ENCODE results near the gene SH3GL1. TPM values are rescaled to one million over a fixed set of nuclear protein-coding genes. Genes with fewer than 3 reads are reported as not detected.

The SH3GL1 gene
- total RNA-seq, 1 donor, result 26.6 TPM

GRCh38 chr19:4378886-4379285 lies 21.5 kb downstream of the SH3GL1 start:
- Histone ChIP-seq H3K27me3 (ENCODE audit: insufficient read depth, low read length) (no peaks in the 10 kb centered on the region), H3K4me3 (ENCODE audit: low read length) (no peak overlapping the region), H3K4me1 (ENCODE audit: insufficient read depth, low read length) (peaks cover 71% of the 10 kb centered on the region), H3K9me3 (ENCODE audit: low read depth, low read length) (no peaks in the 10 kb centered on the region)

GRCh38 chr19:4376991-4377781 lies 23.2 kb downstream of the SH3GL1 start:
- H3K4me1 ChIP-seq (ENCODE audit: insufficient read depth, low read length), result peaks cover 87% of the 10 kb centered on the region
- no peak overlapping the region for H3K4me3 ChIP-seq (ENCODE audit: low read length)
- no peaks in the 10 kb centered on the region for H3K27me3 ChIP-seq (ENCODE audit: insufficient read depth, low read length)
- no peaks in the 10 kb centered on the region for H3K9me3 ChIP-seq (ENCODE audit: low read depth, low read length)

GRCh38 chr19:4376671-4376990 lies 23.7 kb downstream of the SH3GL1 start:
- no peak overlapping the region for H3K4me3 ChIP-seq (ENCODE audit: low read length)
- peaks cover 90% of the 10 kb centered on the region for H3K4me1 ChIP-seq (ENCODE audit: insufficient read depth, low read length)
- no peaks in the 10 kb centered on the region for H3K9me3 ChIP-seq (ENCODE audit: low read depth, low read length)
- no peaks in the 10 kb centered on the region for H3K27me3 ChIP-seq (ENCODE audit: insufficient read depth, low read length)

GRCh38 chr19:4376028-4376670 lies 24.2 kb downstream of the SH3GL1 start:
- Histone ChIP-seq H3K27me3 (ENCODE audit: insufficient read depth, low read length) (no peaks in the 10 kb centered on the region), H3K4me3 (ENCODE audit: low read length) (no peak overlapping the region), H3K4me1 (ENCODE audit: insufficient read depth, low read length) (peaks cover 93% of the 10 kb centered on the region), H3K9me3 (ENCODE audit: low read depth, low read length) (no peaks in the 10 kb centered on the region)

GRCh38 chr19:4375164-4376027 lies 25.0 kb downstream of the SH3GL1 start:
- Histone ChIP-seq H3K4me3 (ENCODE audit: low read length) (no peak overlapping the region), H3K4me1 (ENCODE audit: insufficient read depth, low read length) (peaks cover 93% of the 10 kb centered on the region), H3K9me3 (ENCODE audit: low read depth, low read length) (no peaks in the 10 kb centered on the region), H3K27me3 (ENCODE audit: insufficient read depth, low read length) (no peaks in the 10 kb centered on the region)

GRCh38 chr19:4374498-4375163 lies 25.7 kb downstream of the SH3GL1 start:
- Histone ChIP-seq H3K4me3 (ENCODE audit: low read length) (no peak overlapping the region), H3K27me3 (ENCODE audit: insufficient read depth, low read length) (no peaks in the 10 kb centered on the region), H3K4me1 (ENCODE audit: insufficient read depth, low read length) (peaks cover 93% of the 10 kb centered on the region), H3K9me3 (ENCODE audit: low read depth, low read length) (no peaks in the 10 kb centered on the region)

GRCh38 chr19:4373601-4374497 lies 26.5 kb downstream of the SH3GL1 start:
- Histone ChIP-seq H3K4me3 (ENCODE audit: low read length) (no peak overlapping the region), H3K9me3 (ENCODE audit: low read depth, low read length) (no peaks in the 10 kb centered on the region), H3K4me1 (ENCODE audit: insufficient read depth, low read length) (peaks cover 93% of the 10 kb centered on the region), H3K27me3 (ENCODE audit: insufficient read depth, low read length) (no peaks in the 10 kb centered on the region)

- Histone ChIP-seq H3K9me3 (ENCODE audit: low read depth, low read length) (no peaks in the 10 kb centered on the region), H3K27me3 (ENCODE audit: insufficient read depth, low read length) (no peaks in the 10 kb centered on the region), H3K4me1 (ENCODE audit: insufficient read depth, low read length) (peaks cover 94% of the 10 kb centered on the region), H3K4me3 (ENCODE audit: low read length) (no peak overlapping the region)
Observed at GRCh38 chr19:4373013-4373367, 27.4 kb downstream of the SH3GL1 start.

- Histone ChIP-seq H3K27me3 (ENCODE audit: insufficient read depth, low read length) (no peaks in the 10 kb centered on the region), H3K4me3 (ENCODE audit: low read length) (no peak overlapping the region), H3K9me3 (ENCODE audit: low read depth, low read length) (no peaks in the 10 kb centered on the region), H3K4me1 (ENCODE audit: insufficient read depth, low read length) (peaks cover 92% of the 10 kb centered on the region)
Observed at GRCh38 chr19:4372165-4373012, 28.0 kb downstream of the SH3GL1 start.

- H3K4me3 ChIP-seq (ENCODE audit: low read length), result no peak overlapping the region
- H3K4me1 ChIP-seq (ENCODE audit: insufficient read depth, low read length), result peaks cover 87% of the 10 kb centered on the region
- no peaks in the 10 kb centered on the region for H3K9me3 ChIP-seq (ENCODE audit: low read depth, low read length)
- no peaks in the 10 kb centered on the region for H3K27me3 ChIP-seq (ENCODE audit: insufficient read depth, low read length)
Observed at GRCh38 chr19:4371247-4372164, 28.8 kb downstream of the SH3GL1 start.

- H3K9me3 ChIP-seq (ENCODE audit: low read depth, low read length), result no peaks in the 10 kb centered on the region
- peaks cover 78% of the 10 kb centered on the region for H3K4me1 ChIP-seq (ENCODE audit: insufficient read depth, low read length)
- H3K27me3 ChIP-seq (ENCODE audit: insufficient read depth, low read length), result no peaks in the 10 kb centered on the region
- peak overlapping the region; percentile 24 for H3K4me3 ChIP-seq (ENCODE audit: low read length)
Observed at GRCh38 chr19:4370418-4371041, 29.8 kb downstream of the SH3GL1 start.

GRCh38 chr19:4369888-4370260 lies 30.5 kb downstream of the SH3GL1 start:
- peaks cover 71% of the 10 kb centered on the region for H3K4me1 ChIP-seq (ENCODE audit: insufficient read depth, low read length)
- no peaks in the 10 kb centered on the region for H3K9me3 ChIP-seq (ENCODE audit: low read depth, low read length)
- peak overlapping the region; percentile 24 for H3K4me3 ChIP-seq (ENCODE audit: low read length)
- no peaks in the 10 kb centered on the region for H3K27me3 ChIP-seq (ENCODE audit: insufficient read depth, low read length)

Data from mononuclear cell (primary cell).